ENCODE data around the gene NR2F1-AS1. TPM values are rescaled to one million over a fixed set of nuclear protein-coding genes. Genes with fewer than 3 reads are reported as not detected.

The NR2F1-AS1 gene
- total RNA-seq, 2 experiments from 2014 or later: not detected

DNA sequence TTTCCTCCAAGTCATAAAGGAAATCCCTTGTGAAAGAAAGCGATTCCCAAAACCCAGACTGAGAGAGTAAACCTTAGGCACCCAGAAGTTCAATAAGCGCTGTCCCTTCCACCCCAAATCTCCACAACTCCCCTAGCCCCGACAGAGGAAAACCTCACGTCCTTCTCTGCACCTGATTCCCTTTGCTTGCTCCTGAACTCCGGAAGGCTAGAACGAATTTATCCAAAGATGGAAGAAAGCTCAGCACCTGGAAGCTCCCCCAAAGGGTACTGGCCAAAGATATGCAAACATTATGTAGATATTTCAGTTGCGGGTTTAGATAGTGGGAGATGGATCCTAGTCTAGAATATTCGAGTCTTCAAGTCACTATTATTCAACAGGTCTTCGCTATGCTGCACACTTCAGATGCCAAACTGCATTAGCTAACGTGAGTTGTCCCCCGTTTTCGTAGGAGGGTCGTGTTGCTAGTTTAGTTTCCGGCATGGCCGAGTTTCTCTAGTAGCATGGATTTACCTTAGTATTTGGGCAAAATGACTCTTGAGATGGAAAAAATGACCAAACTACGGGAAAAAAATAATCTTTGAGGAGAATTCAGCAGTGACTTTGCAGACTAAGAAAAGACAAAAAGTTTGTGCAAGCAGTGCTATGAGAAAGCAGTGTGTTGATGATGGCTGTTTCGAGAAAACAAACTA, 29.7 kb upstream of the NR2F1-AS1 start:
- Mint-ChIP-seq H3K36me3 (ENCODE audit: low read depth) (no peaks in the 10 kb centered on the region), H3K27ac (no peak overlapping the region), H3K9me3 (no peaks in the 10 kb centered on the region), H3K4me1 (ENCODE audit: low read depth) (peaks cover 3% of the 10 kb centered on the region), H3K4me3 (no peak overlapping the region), H3K27me3 (ENCODE audit: low read depth) (peaks cover 70% of the 10 kb centered on the region)
- intact Hi-C loops (cut with micrococcal nuclease): no loop called here
- CTCF ChIA-PET: interaction anchor here (1.1 kb wide), 1 partner anchor 284 kb away, joined by 3 read pairs; no protein-coding TSS in a partner anchor
- no peak for DNase-seq

DNA sequence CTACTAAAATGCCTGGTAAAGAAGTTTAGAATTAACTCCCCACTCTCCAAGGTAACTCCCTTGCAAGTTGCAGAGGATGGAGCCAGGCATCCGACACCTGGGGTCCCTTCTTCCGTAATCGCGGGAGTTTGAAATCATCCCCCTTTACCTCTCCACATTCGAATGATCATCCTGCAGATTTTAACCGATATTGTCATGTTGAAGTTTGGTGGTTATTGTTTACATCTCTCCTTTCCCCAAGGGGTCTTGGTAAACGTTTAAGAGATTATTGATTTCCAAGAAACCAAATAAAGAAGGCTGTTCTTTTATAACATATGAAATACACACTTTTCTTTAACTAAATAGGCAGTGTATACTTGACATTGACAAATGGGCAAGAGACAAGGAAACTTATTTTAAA, 28.7 kb upstream of the NR2F1-AS1 start:
- H3K4me1 Mint-ChIP-seq (ENCODE audit: low read depth): peaks cover 3% of the 10 kb centered on the region
- H3K36me3 Mint-ChIP-seq (ENCODE audit: low read depth): no peaks in the 10 kb centered on the region
- H3K27me3 Mint-ChIP-seq (ENCODE audit: low read depth): peaks cover 79% of the 10 kb centered on the region
- DNase-seq: no peak
- intact Hi-C loops (cut with micrococcal nuclease): loop anchor here (2.0 to 5.0 kb wide), 2 partner anchors 29 to 283 kb away; partner anchors contain the start of gene NR2F1-AS1
- CTCF ChIA-PET: no interaction called here
- H3K4me3 Mint-ChIP-seq: no peak overlapping the region
- no peak overlapping the region for H3K27ac Mint-ChIP-seq
- H3K9me3 Mint-ChIP-seq: no peaks in the 10 kb centered on the region

DNA sequence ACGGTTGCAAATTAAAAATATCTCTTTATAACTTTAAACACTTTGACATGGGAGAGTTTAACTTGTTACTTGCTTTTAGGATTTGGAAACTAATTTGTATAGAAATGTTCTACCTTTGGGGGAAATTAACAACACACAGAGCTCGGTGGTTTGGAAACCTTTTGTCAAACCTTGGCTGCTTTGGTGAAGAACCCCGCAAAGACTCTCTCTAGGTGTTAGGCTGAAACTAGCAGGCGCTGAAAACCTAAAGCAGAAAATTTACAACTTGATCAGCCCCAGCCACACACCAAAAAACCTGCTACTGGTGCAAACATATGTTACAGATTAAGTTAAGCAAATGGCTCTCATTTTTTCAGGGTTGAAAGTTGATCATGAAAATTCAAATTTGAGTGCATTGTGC, 27.8 kb upstream of the NR2F1-AS1 start:
- peaks cover 77% of the 10 kb centered on the region for H3K27me3 Mint-ChIP-seq (ENCODE audit: low read depth)
- no peaks in the 10 kb centered on the region for H3K9me3 Mint-ChIP-seq
- intact Hi-C loops (cut with micrococcal nuclease): loop anchor here (1.0 to 5.0 kb wide), 3 partner anchors 28 to 283 kb away; partner anchors contain the start of gene NR2F1-AS1
- DNase-seq: no peak
- H3K4me3 Mint-ChIP-seq: no peak overlapping the region
- CTCF ChIA-PET: interaction anchor here (0.8 to 2.4 kb wide), 2 partner anchors 32 to 191 kb away, joined by 3 to 6 read pairs; no protein-coding TSS in a partner anchor
- no peak overlapping the region for H3K27ac Mint-ChIP-seq
- H3K4me1 Mint-ChIP-seq (ENCODE audit: low read depth): peaks cover 3% of the 10 kb centered on the region
- H3K36me3 Mint-ChIP-seq (ENCODE audit: low read depth): no peaks in the 10 kb centered on the region

DNA sequence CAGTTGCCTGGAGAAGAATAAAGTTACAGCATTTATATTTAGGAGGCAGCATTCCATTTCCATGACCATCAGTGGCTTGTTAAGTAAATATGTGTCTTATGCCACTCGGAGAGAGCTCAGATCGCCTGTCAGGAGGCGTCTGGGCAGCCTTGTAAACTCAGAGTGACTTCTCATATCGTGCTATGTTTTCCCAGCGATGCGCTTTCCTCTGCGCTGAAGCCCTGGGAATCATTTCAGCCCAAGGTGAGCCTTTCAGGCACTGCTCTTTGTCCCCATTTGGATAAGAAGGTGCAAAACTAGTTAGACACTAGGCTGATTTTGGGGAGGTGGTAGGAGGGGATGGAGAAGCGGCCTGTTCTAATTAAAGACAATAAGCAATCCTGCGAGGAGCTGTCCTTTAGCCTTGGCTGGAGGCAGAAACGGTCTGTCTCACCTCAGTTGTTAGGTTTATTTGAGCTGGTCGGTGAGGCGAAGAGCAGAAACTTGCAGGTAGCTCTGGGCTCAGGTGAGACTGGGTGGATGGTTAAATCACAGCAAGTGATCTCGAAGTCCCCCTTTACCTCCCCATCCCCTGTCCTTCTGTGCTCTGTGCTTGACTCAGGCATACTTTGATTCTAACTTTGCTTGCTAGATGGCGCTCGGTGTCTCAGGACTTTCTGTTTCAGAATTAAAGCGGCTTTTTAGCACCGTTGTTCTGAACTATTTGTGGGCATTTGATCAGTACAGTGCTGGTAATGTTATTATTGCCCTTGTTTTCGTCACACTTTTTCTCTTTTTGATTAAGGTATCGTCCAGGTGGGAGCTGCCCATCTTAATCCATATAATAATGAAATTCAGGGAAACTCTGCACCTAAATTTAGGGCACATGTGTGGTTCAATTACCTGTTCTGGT, 26.6 kb upstream of the NR2F1-AS1 start:
- no peak overlapping the region for H3K27ac Mint-ChIP-seq
- DNase-seq: peak; percentile 58
- H3K27me3 Mint-ChIP-seq (ENCODE audit: low read depth): peaks cover 67% of the 10 kb centered on the region
- no peak overlapping the region for H3K4me3 Mint-ChIP-seq
- CTCF ChIA-PET: interaction anchor here (0.6 to 2.4 kb wide), 12 partner anchors 10 to 308 kb away, joined by 3 to 16 read pairs (median 4); no protein-coding TSS in a partner anchor
- peaks cover 1% of the 10 kb centered on the region for H3K36me3 Mint-ChIP-seq (ENCODE audit: low read depth)
- no peaks in the 10 kb centered on the region for H3K9me3 Mint-ChIP-seq
- peaks cover 6% of the 10 kb centered on the region for H3K4me1 Mint-ChIP-seq (ENCODE audit: low read depth)
- intact Hi-C loops (cut with micrococcal nuclease): loop anchor here (1.0 to 5.0 kb wide), 4 partner anchors 27 to 308 kb away; partner anchors contain the start of gene NR2F1-AS1

DNA sequence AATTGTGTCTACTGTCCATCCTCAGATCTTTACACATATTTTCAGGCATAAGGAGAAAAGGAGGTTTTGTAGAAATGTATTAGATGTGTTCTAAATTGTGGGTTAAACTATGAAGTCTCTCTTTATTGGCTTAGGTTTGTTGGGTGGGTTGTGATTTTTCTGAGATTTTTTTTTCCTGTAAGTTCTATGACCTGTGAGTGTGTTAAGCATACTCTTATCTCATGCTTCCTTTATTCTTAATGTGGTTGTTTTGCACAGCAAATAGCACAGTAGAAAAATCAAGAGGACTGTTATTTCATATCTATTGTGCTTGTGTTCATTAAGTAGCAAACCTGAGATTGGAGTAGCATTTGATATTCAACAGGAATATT, 25.3 kb upstream of the NR2F1-AS1 start:
- Mint-ChIP-seq H3K4me3 (no peak overlapping the region), H3K27me3 (ENCODE audit: low read depth) (peaks cover 56% of the 10 kb centered on the region), H3K9me3 (no peaks in the 10 kb centered on the region), H3K27ac (no peak overlapping the region), H3K4me1 (ENCODE audit: low read depth) (peaks cover 3% of the 10 kb centered on the region), H3K36me3 (ENCODE audit: low read depth) (peaks cover 3% of the 10 kb centered on the region)
- intact Hi-C loops (cut with micrococcal nuclease): loop anchor here (5.0 kb wide), 1 partner anchor 286 kb away; no protein-coding TSS in a partner anchor
- CTCF ChIA-PET: interaction anchor here (0.7 to 2.3 kb wide), 6 partner anchors 11 to 629 kb away, joined by 3 to 16 read pairs (median 3); no protein-coding TSS in a partner anchor
- DNase-seq: no peak

DNA sequence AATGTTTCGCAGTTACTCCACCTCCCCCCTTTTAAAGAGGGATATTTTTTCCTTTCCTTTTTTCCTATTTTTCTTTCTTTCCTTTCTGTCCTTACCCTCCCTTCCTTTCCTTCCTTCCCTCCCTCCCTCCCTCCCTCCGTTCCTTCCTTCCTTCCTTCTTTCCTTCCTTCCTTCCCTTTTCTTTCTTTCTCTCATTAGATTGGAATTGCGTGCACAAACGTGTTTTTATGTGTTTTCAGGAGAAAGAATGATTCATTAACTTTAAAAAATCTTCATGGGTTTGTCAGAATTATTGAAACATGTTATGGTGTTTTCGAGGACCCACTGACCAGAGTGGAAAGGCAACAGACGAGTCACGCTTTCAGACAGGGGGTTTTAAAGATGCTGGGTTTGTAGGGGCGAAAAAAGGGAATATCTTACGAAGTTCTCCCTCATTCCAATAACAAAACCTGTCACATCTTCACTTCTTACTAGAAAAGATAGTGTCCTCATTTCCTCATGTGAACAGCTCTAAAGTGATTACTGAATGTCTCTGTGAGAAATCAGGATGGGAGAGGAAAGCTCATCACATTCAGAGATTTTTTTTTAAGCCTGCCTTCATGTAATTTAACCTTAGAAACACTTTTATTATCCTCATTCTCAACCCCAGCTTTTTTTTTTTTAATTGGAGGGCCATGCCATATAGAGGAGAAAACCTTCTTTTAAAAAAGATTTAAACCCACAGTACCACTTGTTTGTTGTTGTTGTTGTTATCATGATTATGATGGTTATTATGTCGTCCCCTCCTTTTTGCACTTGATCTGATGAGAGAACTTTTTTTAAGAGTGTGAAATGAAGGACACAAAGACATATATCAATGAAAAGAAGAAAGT, 23.9 kb upstream of the NR2F1-AS1 start:
- intact Hi-C loops (cut with micrococcal nuclease): loop anchor here (5.0 kb wide), 1 partner anchor 287 kb away; no protein-coding TSS in a partner anchor
- Mint-ChIP-seq H3K4me3 (no peak overlapping the region), H3K27ac (no peak overlapping the region), H3K4me1 (ENCODE audit: low read depth) (peaks cover 3% of the 10 kb centered on the region), H3K36me3 (ENCODE audit: low read depth) (peaks cover 3% of the 10 kb centered on the region), H3K9me3 (no peaks in the 10 kb centered on the region), H3K27me3 (ENCODE audit: low read depth) (peaks cover 43% of the 10 kb centered on the region)
- no peak for DNase-seq
- CTCF ChIA-PET: interaction anchor here (0.6 kb wide), 1 partner anchor 28 kb away, joined by 3 read pairs; no protein-coding TSS in a partner anchor

DNA sequence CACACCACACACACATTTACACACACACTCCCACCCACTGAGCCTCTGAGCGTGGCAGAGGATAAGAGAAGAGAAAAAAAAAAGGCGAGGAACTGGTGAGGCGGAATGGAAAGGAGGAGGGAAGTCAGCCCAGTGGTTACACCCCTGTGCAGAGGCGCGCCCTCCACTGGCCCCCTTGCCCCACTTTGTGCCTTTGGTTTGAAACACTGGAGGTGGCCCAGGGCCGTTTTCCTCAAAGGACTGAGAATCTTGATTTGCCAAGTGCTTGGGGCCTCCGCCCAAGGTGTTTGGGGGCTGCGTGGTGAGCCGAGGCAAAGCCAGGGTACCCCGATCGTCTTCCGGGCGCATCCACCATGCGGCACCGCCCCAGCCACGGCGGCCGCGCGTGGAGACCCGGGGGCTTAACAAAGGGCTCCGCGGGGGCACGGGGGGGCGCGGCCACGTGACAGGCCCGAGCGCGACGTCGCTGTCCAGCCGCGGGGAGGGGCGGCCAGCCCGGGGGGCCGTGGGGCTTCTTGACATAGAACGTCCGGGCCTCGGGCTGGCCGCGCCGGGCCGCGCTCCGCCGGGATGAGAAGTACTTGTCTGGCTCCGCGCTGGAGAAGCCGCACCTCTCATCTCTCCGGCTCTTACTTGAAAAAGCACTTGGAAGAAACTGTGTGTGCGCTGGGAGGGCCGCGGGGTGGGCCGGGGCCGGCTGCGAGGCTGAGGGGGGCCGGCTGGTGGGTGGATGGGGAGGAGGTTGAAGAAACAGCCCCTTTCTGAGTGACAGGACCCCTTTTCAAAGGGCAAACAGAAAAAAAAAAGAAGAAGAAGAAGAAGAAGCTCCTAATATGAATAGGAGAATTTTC, 23.0 kb upstream of the NR2F1-AS1 start:
- H3K27me3 Mint-ChIP-seq (ENCODE audit: low read depth): peaks cover 36% of the 10 kb centered on the region
- peaks cover 3% of the 10 kb centered on the region for H3K36me3 Mint-ChIP-seq (ENCODE audit: low read depth)
- intact Hi-C loops (cut with micrococcal nuclease): loop anchor here (2.0 kb wide), 1 partner anchor 33 kb away; no protein-coding TSS in a partner anchor
- no peak overlapping the region for H3K27ac Mint-ChIP-seq
- DNase-seq: no peak
- no peak overlapping the region for H3K4me3 Mint-ChIP-seq
- H3K9me3 Mint-ChIP-seq: no peaks in the 10 kb centered on the region
- CTCF ChIA-PET: interaction anchor here (1.1 kb wide), 1 partner anchor 17 kb away, joined by 7 read pairs; no protein-coding TSS in a partner anchor
- H3K4me1 Mint-ChIP-seq (ENCODE audit: low read depth): peaks cover 3% of the 10 kb centered on the region

DNA sequence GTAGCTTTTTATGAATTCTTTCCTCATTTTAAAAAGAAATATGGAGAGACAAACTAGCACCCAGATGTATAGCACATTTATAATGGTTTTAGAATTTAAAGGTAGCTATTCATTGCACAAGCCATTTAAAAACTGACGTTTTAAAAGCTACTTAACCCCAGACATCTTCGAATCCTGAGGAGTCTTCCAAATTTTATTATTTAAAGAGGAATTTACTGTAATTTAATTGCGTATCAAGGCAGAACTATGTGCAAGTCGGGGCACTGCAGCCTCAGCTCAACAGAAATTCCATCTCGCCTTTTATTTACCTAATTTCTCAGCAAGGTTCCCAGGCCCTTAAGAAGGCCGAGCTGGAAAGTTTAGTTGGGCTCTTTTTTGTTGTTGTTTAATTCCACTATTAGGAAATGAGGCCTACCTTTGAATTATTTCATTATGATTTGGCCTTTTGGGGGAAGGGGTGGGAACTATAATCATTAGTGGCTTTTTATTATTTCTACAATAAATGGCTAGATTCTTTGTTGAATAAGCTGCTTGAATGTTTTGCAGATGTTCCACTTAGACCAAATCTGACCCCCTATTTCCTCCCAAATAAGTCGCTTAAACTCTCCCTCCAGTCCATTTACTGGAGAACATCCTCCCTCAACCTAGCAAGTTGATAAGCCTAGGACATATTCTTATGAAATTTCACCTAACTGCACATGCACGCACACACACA, 22.2 kb upstream of the NR2F1-AS1 start:
- H3K27ac Mint-ChIP-seq: no peak overlapping the region
- CTCF ChIA-PET: interaction anchor here (1.1 kb wide), 1 partner anchor 16 kb away, joined by 7 read pairs; no protein-coding TSS in a partner anchor
- H3K27me3 Mint-ChIP-seq (ENCODE audit: low read depth): peaks cover 31% of the 10 kb centered on the region
- H3K4me3 Mint-ChIP-seq: no peak overlapping the region
- H3K9me3 Mint-ChIP-seq: no peaks in the 10 kb centered on the region
- H3K36me3 Mint-ChIP-seq (ENCODE audit: low read depth): peaks cover 3% of the 10 kb centered on the region
- H3K4me1 Mint-ChIP-seq (ENCODE audit: low read depth): peaks cover 3% of the 10 kb centered on the region
- no peak for DNase-seq
- intact Hi-C loops (cut with micrococcal nuclease): loop anchor here (2.0 kb wide), 1 partner anchor 32 kb away; no protein-coding TSS in a partner anchor

DNA sequence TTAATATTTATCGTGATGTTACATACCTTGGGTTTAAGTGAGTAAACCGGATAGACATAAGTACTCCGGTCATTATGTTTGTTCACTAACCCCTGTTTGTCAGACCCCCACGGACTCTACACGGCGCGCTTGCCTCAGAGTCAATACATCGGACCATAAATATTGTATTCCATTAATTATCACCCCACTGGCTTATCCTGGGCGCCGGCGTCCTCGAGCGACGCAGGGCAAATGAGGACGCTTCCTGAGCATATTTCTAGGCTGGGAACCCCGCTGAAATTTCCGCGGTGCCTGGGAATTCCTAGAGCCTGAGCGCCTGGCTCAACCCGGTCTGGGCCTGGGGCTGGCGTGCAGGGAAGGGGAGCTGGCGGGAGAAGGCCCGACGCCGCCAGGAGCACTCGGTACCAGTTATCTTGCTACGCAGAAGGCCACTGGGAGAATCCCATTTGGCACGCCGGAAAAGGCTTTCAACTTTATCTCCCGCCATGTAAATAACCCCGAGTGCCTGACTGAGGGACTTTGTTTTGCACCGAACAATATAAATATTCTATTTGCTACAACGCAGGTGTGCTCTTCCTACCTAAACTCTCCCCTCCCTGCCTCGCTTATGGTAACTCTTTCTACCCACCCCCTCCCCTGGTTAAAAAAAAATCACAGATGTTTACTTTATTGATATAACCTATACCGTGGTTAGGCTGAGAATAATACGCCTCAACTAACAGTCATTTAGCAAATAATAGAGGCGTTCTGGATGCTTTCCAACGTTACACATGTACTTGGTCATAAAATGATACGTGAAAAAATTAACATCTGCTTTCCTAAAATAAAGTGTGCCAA, 21.4 kb upstream of the NR2F1-AS1 start:
- H3K4me3 Mint-ChIP-seq: no peak overlapping the region
- H3K36me3 Mint-ChIP-seq (ENCODE audit: low read depth): peaks cover 3% of the 10 kb centered on the region
- H3K27ac Mint-ChIP-seq: no peak overlapping the region
- CTCF ChIA-PET: interaction anchor here (1.1 to 1.3 kb wide), 2 partner anchors 15 to 199 kb away, joined by 4 to 7 read pairs; no protein-coding TSS in a partner anchor
- peaks cover 30% of the 10 kb centered on the region for H3K27me3 Mint-ChIP-seq (ENCODE audit: low read depth)
- DNase-seq: no peak
- H3K9me3 Mint-ChIP-seq: no peaks in the 10 kb centered on the region
- peaks cover 3% of the 10 kb centered on the region for H3K4me1 Mint-ChIP-seq (ENCODE audit: low read depth)
- intact Hi-C loops (cut with micrococcal nuclease): loop anchor here (1.0 to 2.0 kb wide), 2 partner anchors 13 to 32 kb away; no protein-coding TSS in a partner anchor

Measured in activated naive CD4-positive, alpha-beta T cell treated with anti-CD3 and anti-CD28 coated beads for 36 hours (primary cell).